Naive thymus-derived CD4-positive, alpha-beta T cell (primary cell): ENCODE data around the gene KIF26B. TPM values are rescaled to one million over a fixed set of nuclear protein-coding genes. Genes with fewer than 3 reads are reported as not detected.
A peak's percentile ranks its signal among the peaks of the same experiment; 100 is the strongest.

Source experiments
- ATAC-seq: fragments of 150-1000 bp; cut with Tn5 transposase; 2 replicates; pipeline ENCODE4 v1.10.0; 2021; ENCODE audit warnings: mild to moderate bottlenecking, moderate library complexity
- CTCF ChIA-PET: fragments of 350-600 bp; sonication (Branson Sonifier 250); formaldehyde crosslinking; loops from one replicate; lab custom pipeline; 2021; ENCODE audit warnings: antibody characterized with exemption; lab: Charles Lee
- POLR2A ChIA-PET: fragments of 350-600 bp; sonication (Branson Sonifier 250); formaldehyde crosslinking; loops from one replicate; lab custom pipeline; 2021; ENCODE audit warnings: antibody characterized with exemption, inconsistent platforms; lab: Charles Lee
- DNase-seq, 9 donors: peaks; one replicate each; pipeline versions ENCODE4 v3.0.0 to v3.0.0-alpha.2; 2020 to 2022; ENCODE audit warnings: mixed read lengths in 1 of 9
- H3K27ac ChIP-seq: one replicate; pipeline ENCODE4 v1.7.0; 2013; ENCODE audit warnings: mild to moderate bottlenecking, low read depth, low read length, moderate library complexity
- H3K27me3 ChIP-seq, 2 donors: one replicate each; pipeline ENCODE4 v1.7.0; 2013; ENCODE audit warnings: low read length in 2 of 2, mild to moderate bottlenecking in 2 of 2, moderate library complexity in 2 of 2; ENCODE audit not compliant: control insufficient read depth in 2 of 2, insufficient read depth in 2 of 2
- H3K36me3 ChIP-seq, 3 experiments: 1 replicate in 2 of 3; 2 replicates in 1 of 3; pipeline ENCODE4 v1.7.0; 2013; ENCODE audit warnings: low read length in 3 of 3, mild to moderate bottlenecking in 3 of 3, moderate library complexity in 1 of 3; ENCODE audit not compliant: insufficient read depth in 3 of 3, control insufficient read depth in 2 of 3
- H3K4me1 ChIP-seq, 2 donors: one replicate each; pipeline ENCODE4 v1.7.0; 2013; ENCODE audit warnings: low read length in 2 of 2, mild to moderate bottlenecking in 2 of 2, moderate library complexity in 1 of 2; ENCODE audit not compliant: control insufficient read depth in 2 of 2, insufficient read depth in 2 of 2
- H3K4me3 ChIP-seq: 2 replicates; pipeline ENCODE4 v1.7.0; 2013; ENCODE audit warnings: mild to moderate bottlenecking, low read length
- H3K9me3 ChIP-seq, 3 experiments: 1 replicate in 2 of 3; 2 replicates in 1 of 3; pipeline ENCODE4 v1.7.0; 2013; ENCODE audit warnings: low read length in 3 of 3; ENCODE audit not compliant: control insufficient read depth in 2 of 3
- H3K27ac Mint-ChIP-seq, 9 donors: one replicate each; pipeline ENCODE4 v1.8.0; 2020 to 2022; ENCODE audit warnings: mixed read lengths in 9 of 9, mild to moderate bottlenecking in 8 of 9, moderate library complexity in 5 of 9, inconsistent platforms in 2 of 9
- H3K27me3 Mint-ChIP-seq, 5 donors: one replicate each; pipeline ENCODE4 v1.8.0; 2021 to 2022; ENCODE audit warnings: mixed read lengths in 5 of 5, mild to moderate bottlenecking in 1 of 5
- H3K36me3 Mint-ChIP-seq, 5 donors: one replicate each; pipeline ENCODE4 v1.8.0; 2020 to 2022; ENCODE audit warnings: mixed read lengths in 5 of 5, mild to moderate bottlenecking in 3 of 5, inconsistent platforms in 1 of 5
- H3K4me1 Mint-ChIP-seq, 7 donors: one replicate each; pipeline ENCODE4 v1.8.0; 2020 to 2022; ENCODE audit warnings: mixed read lengths in 7 of 7, mild to moderate bottlenecking in 3 of 7, inconsistent platforms in 1 of 7
- H3K4me3 Mint-ChIP-seq, 10 donors: one replicate each; pipeline ENCODE4 v1.8.0; 2020 to 2022; ENCODE audit warnings: mild to moderate bottlenecking in 10 of 10, mixed read lengths in 10 of 10, moderate library complexity in 6 of 10, inconsistent platforms in 2 of 10
- H3K9me3 Mint-ChIP-seq, 11 donors: one replicate each; pipeline ENCODE4 v1.8.0; 2020 to 2022; ENCODE audit warnings: mixed read lengths in 11 of 11, mild to moderate bottlenecking in 4 of 11, inconsistent platforms in 1 of 11, moderate library complexity in 1 of 11
- intact Hi-C, 2 donors: fragments of 100-400 bp; cut with micrococcal nuclease; formaldehyde crosslinking; loops; one replicate each; pipeline ENCODE4 v1.15.1; 2023
- polyA plus RNA-seq, 2 donors: library from polyadenylated mRNA; unstranded; fragments of 300-500 nt; fragmentation: Illumina TruSeq; gene quantifications; one replicate each; pipeline ENCODE4 v1.2.3, GENCODE V29; 2021
- total RNA-seq, 6 experiments: library from RNA in 5 of 6; stranded (reverse) in 5 of 6; gene quantifications; 1 replicate in 5 of 6; 2 replicates in 1 of 6; pipeline ENCODE4 v1.2.3 and lab custom pipeline; 2021 to 2026

The KIF26B gene
- total and polyA plus RNA-seq, 7 experiments from 2014 or later, result 0.06 to 0.24 (median 0.21) TPM; not detected in 4

GRCh38 chr1:245645894-245646293 is 491.1 kb downstream of the KIF26B start:
- intact Hi-C loops, result no loop called here
- Mint-ChIP-seq H3K36me3 (peaks cover 0 to 13% (median 4%) of the 10 kb centered on the region in 5 donors), H3K27me3 (peaks cover 0 to 50% (median 19%) of the 10 kb centered on the region in 5 donors), H3K27ac (no peak overlapping the region), H3K4me3 (no peak overlapping the region), H3K9me3 (peaks cover 7 to 50% (median 25%) of the 10 kb centered on the region in 11 donors), H3K4me1 (peaks cover 0 to 7% (median 0%) of the 10 kb centered on the region in 7 donors)
- H3K27me3 ChIP-seq, result no peaks in the 10 kb centered on the region
- no peaks in the 10 kb centered on the region for H3K36me3 ChIP-seq
- ChIA-PET POLR2A (no interaction called here), CTCF (no interaction called here)
- H3K4me1 ChIP-seq, result no peaks in the 10 kb centered on the region
- ATAC-seq (no peak), DNase-seq (no peak)
- H3K27ac ChIP-seq, result no peak overlapping the region
- peaks cover 0 to 17% (median 6%) of the 10 kb centered on the region in 3 experiments for H3K9me3 ChIP-seq
- no peak overlapping the region for H3K4me3 ChIP-seq

DNA sequence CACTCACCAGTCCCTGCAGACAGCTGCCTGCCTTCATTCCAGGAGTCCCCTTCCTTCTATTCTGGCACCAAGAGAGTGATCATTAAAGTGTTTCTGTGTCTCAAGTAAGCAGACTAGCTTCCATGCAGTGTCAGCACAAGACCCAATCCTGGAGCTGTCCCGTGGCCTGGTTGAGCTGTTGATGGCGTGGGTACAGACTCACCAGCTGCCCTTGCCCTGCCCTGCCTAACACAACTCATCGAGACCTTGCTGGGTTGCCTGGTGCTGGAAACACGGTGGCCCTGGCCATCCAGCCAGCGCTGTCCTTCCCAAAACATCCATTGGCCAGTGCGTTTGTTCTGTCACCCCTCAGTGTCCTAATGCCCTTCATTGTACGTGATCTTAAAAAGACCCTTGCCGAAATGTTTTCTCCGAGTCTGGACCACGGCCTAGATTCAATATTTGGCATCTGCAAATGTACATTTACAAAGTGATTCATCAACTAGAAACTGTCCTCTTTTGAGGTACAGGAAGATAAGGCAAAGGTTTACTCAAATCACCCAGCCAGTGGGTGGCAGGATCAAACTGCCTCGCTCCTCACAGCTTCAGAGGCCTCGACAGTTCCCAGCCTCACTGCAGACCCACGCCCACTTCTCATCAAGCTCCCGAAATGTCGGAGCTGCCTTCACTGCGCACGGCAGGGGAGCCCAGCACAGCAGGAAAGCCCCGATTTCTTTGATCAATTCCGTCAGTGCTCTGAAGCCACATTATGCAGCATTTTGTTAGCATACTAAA is 494.2 kb downstream of the KIF26B start:
- peaks cover 0 to 51% (median 16%) of the 10 kb centered on the region in 5 donors for H3K27me3 Mint-ChIP-seq
- ChIA-PET CTCF (no interaction called here), POLR2A (no interaction called here)
- no peak for DNase-seq
- Histone ChIP-seq H3K27me3 (no peaks in the 10 kb centered on the region), H3K27ac (no peak overlapping the region), H3K4me1 (no peaks in the 10 kb centered on the region), H3K4me3 (no peak overlapping the region), H3K36me3 (no peaks in the 10 kb centered on the region), H3K9me3 (no peaks in the 10 kb centered on the region)
- H3K4me1 Mint-ChIP-seq, result peaks cover 0 to 7% (median 0%) of the 10 kb centered on the region in 7 donors
- H3K9me3 Mint-ChIP-seq, result peaks cover 0 to 28% (median 7%) of the 10 kb centered on the region in 11 donors
- no peak for ATAC-seq
- no peak overlapping the region for H3K27ac Mint-ChIP-seq
- intact Hi-C loops, result no loop called here
- peak overlapping the region in 1 of 10 donors; percentile 59 for H3K4me3 Mint-ChIP-seq
- peaks cover 0 to 4% (median 0%) of the 10 kb centered on the region in 5 donors for H3K36me3 Mint-ChIP-seq

DNA sequence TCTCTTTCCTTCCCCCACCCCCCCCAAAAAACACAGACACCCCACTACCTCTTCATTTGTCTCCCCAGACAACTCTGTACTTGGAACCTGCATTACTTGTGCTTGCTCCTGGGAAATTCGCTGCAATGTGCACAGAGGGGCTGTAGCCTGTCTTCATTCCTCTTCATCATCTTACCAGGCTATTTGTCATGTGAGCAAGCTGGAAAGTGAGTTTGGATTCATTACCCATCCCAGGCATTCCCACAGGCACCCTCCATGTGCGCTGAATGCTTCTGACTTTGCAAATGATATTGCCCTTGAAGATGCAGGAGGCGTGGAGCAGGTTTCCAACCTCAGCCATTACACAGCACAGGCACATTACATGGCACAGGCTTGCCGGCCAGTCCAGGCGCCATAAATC is 494.9 kb downstream of the KIF26B start:
- peaks cover 0 to 27% (median 6%) of the 10 kb centered on the region in 11 donors for H3K9me3 Mint-ChIP-seq
- no peak overlapping the region for H3K27ac Mint-ChIP-seq
- intact Hi-C loops, result no loop called here
- peaks cover 0 to 7% (median 0%) of the 10 kb centered on the region in 7 donors for H3K4me1 Mint-ChIP-seq
- H3K4me3 Mint-ChIP-seq, result no peak overlapping the region
- no peaks in the 10 kb centered on the region for H3K36me3 ChIP-seq
- ChIA-PET CTCF (no interaction called here), POLR2A (no interaction called here)
- ATAC-seq, result no peak
- peaks cover 0 to 2% (median 0%) of the 10 kb centered on the region in 5 donors for H3K36me3 Mint-ChIP-seq
- no peak for DNase-seq
- H3K4me3 ChIP-seq, result no peak overlapping the region
- no peaks in the 10 kb centered on the region for H3K27me3 ChIP-seq
- H3K9me3 ChIP-seq, result no peaks in the 10 kb centered on the region
- no peaks in the 10 kb centered on the region for H3K4me1 ChIP-seq
- peaks cover 0 to 44% (median 15%) of the 10 kb centered on the region in 5 donors for H3K27me3 Mint-ChIP-seq
- no peak overlapping the region for H3K27ac ChIP-seq

GRCh38 chr1:245650441-245650960 is 495.7 kb downstream of the KIF26B start:
- Mint-ChIP-seq H3K36me3 (no peaks in the 10 kb centered on the region), H3K4me1 (peaks cover 0 to 7% (median 0%) of the 10 kb centered on the region in 7 donors), H3K9me3 (peaks cover 0 to 24% (median 6%) of the 10 kb centered on the region in 11 donors), H3K27ac (no peak overlapping the region), H3K27me3 (peaks cover 0 to 41% (median 12%) of the 10 kb centered on the region in 5 donors), H3K4me3 (no peak overlapping the region)
- Histone ChIP-seq H3K36me3 (no peaks in the 10 kb centered on the region), H3K9me3 (no peaks in the 10 kb centered on the region), H3K4me3 (no peak overlapping the region), H3K4me1 (no peaks in the 10 kb centered on the region), H3K27ac (no peak overlapping the region), H3K27me3 (no peaks in the 10 kb centered on the region)
- ChIA-PET POLR2A (no interaction called here), CTCF (no interaction called here)
- intact Hi-C loops, result no loop called here
- ATAC-seq (no peak), DNase-seq (no peak)

DNA sequence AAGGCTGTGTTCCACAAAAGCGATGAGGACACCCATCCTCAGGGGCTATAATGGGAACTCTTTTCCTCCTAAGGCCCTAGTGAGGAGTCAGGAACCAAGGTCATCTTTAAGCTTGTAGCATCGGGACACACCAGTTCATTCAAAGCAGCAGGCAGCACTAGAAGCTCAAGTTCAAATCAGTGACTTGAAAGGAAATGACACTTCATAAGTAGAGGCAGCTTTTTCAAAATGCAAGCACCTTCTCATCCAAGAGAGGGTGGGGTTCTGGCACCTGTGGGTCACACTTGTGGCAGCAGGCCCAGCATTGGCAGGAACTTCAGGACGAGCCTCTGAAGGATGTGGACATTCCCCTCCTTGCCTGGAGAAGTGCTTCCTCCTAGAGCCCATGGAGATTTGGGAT is 496.3 kb downstream of the KIF26B start:
- Mint-ChIP-seq H3K27me3 (peaks cover 0 to 35% (median 9%) of the 10 kb centered on the region in 5 donors), H3K9me3 (peaks cover 0 to 23% (median 6%) of the 10 kb centered on the region in 11 donors), H3K4me1 (peaks cover 0 to 7% (median 0%) of the 10 kb centered on the region in 7 donors), H3K27ac (no peak overlapping the region), H3K36me3 (no peaks in the 10 kb centered on the region), H3K4me3 (no peak overlapping the region)
- intact Hi-C loops, result no loop called here
- H3K4me1 ChIP-seq, result no peaks in the 10 kb centered on the region
- POLR2A ChIA-PET, result no interaction called here
- CTCF ChIA-PET, result no interaction called here
- no peaks in the 10 kb centered on the region for H3K27me3 ChIP-seq
- H3K4me3 ChIP-seq, result no peak overlapping the region
- ATAC-seq, result no peak
- H3K9me3 ChIP-seq, result no peaks in the 10 kb centered on the region
- no peak for DNase-seq
- H3K36me3 ChIP-seq, result no peaks in the 10 kb centered on the region
- no peak overlapping the region for H3K27ac ChIP-seq

DNA sequence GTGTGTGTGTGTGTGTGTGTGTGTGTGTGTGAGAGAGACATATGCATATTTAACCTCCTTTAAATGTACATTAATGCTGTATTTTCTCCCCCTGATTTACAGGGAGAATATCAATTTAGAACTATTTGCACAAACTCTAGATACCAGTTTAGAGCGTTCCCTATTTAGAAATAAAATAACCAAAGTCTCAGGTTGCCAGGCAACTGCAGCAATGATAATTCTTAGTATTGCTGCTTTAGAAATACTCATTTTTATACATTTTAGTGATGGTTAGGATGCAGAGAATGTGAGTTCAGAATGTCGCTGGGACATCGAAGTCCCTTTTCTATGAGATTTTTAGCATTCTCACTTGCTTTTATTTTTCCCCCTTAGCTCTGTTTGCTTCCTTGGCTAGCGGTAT is 497.3 kb downstream of the KIF26B start:
- no peaks in the 10 kb centered on the region for H3K36me3 Mint-ChIP-seq
- H3K9me3 Mint-ChIP-seq, result peaks cover 0 to 24% (median 0%) of the 10 kb centered on the region in 11 donors
- H3K36me3 ChIP-seq, result no peaks in the 10 kb centered on the region
- H3K27ac Mint-ChIP-seq, result no peak overlapping the region
- peaks cover 0 to 25% (median 0%) of the 10 kb centered on the region in 5 donors for H3K27me3 Mint-ChIP-seq
- POLR2A ChIA-PET, result no interaction called here
- CTCF ChIA-PET, result no interaction called here
- peaks cover 0 to 7% (median 0%) of the 10 kb centered on the region in 7 donors for H3K4me1 Mint-ChIP-seq
- DNase-seq, result no peak
- no peaks in the 10 kb centered on the region for H3K9me3 ChIP-seq
- intact Hi-C loops, result no loop called here
- no peak overlapping the region for H3K4me3 ChIP-seq
- H3K4me1 ChIP-seq, result no peaks in the 10 kb centered on the region
- H3K4me3 Mint-ChIP-seq, result no peak overlapping the region
- ATAC-seq, result no peak
- no peak overlapping the region for H3K27ac ChIP-seq
- H3K27me3 ChIP-seq, result no peaks in the 10 kb centered on the region
